ENCODE data around the gene CHST11.

The CHST11 gene

DNA sequence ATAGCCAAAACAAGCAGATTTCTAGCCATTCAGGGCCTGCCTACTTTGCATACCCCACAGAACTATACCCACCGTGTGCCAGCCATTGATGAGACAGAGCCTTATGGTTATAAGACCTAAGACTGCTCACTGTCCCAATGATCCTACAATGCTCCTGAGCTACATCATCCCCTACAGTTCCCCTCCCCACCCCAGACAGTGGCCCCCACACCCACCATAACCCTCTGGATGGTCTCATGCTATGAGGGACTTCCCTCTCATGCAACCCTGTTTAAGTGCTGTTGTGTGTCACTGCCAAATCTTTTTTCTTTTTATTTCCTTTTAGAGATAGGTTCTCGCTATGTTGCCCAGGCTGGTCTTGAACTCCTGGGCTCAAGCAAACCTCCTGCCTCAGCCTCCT is 75.9 kb downstream of the CHST11 start:
- no peaks in the 10 kb centered on the region for H3K4me1 ChIP-seq (ENCODE audit: insufficient read depth, insufficient read length)
- no peaks in the 10 kb centered on the region for H3K9me3 ChIP-seq (ENCODE audit: insufficient read depth, low read length)
- no peak for DNase-seq (ENCODE audit: low read depth, low spot score)
- H3K36me3 ChIP-seq (ENCODE audit: insufficient read depth, insufficient read length, low read length): no peaks in the 10 kb centered on the region
- H3K4me3 ChIP-seq (ENCODE audit: insufficient read length, low read depth): no peak overlapping the region
- TF ChIP-seq ZNF274 (IDR thresholded peaks at IDR 0.05; ENCODE audit: low read depth, low read length) (no peak), SUZ12 (IDR thresholded peaks at IDR 0.05; ENCODE audit: extremely low read depth, insufficient read depth, insufficient read length) (no peak), YY1 (IDR thresholded peaks at IDR 0.05; ENCODE audit: insufficient read depth, insufficient read length) (no peak)
- H3K9ac ChIP-seq (ENCODE audit: insufficient read length, low read depth): no peak overlapping the region
- no peaks in the 10 kb centered on the region for H3K27me3 ChIP-seq (ENCODE audit: insufficient read depth, insufficient read length)

DNA sequence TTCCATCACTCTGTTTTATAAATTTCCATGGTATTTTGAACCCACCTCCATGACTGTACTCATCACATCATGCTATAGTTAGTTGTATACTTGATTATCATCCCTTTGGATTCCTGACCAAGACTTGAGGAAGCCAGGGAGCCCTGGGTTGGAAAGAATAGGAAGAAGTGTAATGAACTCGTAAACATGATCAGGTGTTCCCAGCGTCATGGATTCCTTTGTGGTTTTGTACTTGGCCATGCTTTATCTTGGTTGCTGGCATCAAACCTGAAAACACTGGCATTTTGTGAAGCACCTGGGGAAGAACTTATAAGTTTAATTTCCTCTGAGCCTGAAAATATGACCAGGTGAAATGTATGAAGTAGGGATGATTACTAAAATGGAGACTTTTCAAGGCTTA is 76.4 kb downstream of the CHST11 start:
- Histone ChIP-seq H3K36me3 (ENCODE audit: insufficient read depth, insufficient read length, low read length) (no peaks in the 10 kb centered on the region), H3K9ac (ENCODE audit: insufficient read length, low read depth) (no peak overlapping the region), H3K4me1 (ENCODE audit: insufficient read depth, insufficient read length) (no peaks in the 10 kb centered on the region), H3K4me3 (ENCODE audit: insufficient read length, low read depth) (no peak overlapping the region), H3K27me3 (ENCODE audit: insufficient read depth, insufficient read length) (no peaks in the 10 kb centered on the region), H3K9me3 (ENCODE audit: insufficient read depth, low read length) (no peaks in the 10 kb centered on the region)
- no peak for DNase-seq (ENCODE audit: low read depth, low spot score)
- TF ChIP-seq SUZ12 (IDR thresholded peaks at IDR 0.05; ENCODE audit: extremely low read depth, insufficient read depth, insufficient read length) (no peak), ZNF274 (IDR thresholded peaks at IDR 0.05; ENCODE audit: low read depth, low read length) (no peak), YY1 (IDR thresholded peaks at IDR 0.05; ENCODE audit: insufficient read depth, insufficient read length) (no peak)

DNA sequence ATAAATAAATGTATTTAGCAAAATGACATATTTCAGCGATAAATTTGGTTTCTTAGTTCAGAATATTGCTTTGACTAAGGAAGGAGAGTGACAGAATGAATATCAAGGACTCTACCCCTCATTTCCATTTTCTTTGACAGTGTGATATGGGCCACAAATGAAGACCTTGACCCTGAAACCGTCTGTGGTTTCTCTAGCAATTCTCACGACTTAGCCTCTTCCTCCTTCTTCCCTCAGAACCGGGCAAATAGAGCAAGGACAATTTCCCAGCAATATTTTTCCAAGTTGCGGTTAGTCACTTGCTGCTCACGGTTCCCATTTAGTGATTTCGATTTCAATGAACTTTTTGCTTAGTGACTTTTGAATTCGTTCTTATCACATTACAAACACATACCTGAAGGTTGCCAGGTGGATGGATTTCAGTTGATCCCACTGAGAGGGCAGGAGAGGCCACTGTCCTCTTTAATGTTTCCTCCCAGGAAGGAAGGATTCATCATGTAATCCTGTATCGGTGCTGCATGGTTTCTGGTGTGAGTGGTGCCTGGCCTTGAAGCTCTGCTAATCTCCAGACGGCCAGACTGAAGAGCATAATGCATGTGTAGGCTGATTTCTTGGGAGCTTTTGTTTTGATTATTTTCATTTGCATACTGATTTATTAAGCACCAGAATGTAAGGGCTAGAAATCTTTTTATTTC is 77.6 kb downstream of the CHST11 start:
- Histone ChIP-seq H3K4me1 (ENCODE audit: insufficient read depth, insufficient read length) (no peaks in the 10 kb centered on the region), H3K27me3 (ENCODE audit: insufficient read depth, insufficient read length) (no peaks in the 10 kb centered on the region), H3K36me3 (ENCODE audit: insufficient read depth, insufficient read length, low read length) (no peaks in the 10 kb centered on the region), H3K9ac (ENCODE audit: insufficient read length, low read depth) (no peak overlapping the region), H3K4me3 (ENCODE audit: insufficient read length, low read depth) (no peak overlapping the region), H3K9me3 (ENCODE audit: insufficient read depth, low read length) (no peaks in the 10 kb centered on the region)
- DNase-seq (ENCODE audit: low read depth, low spot score): no peak
- TF ChIP-seq YY1 (IDR thresholded peaks at IDR 0.05; ENCODE audit: insufficient read depth, insufficient read length) (no peak), SUZ12 (IDR thresholded peaks at IDR 0.05; ENCODE audit: extremely low read depth, insufficient read depth, insufficient read length) (no peak), ZNF274 (IDR thresholded peaks at IDR 0.05; ENCODE audit: low read depth, low read length) (no peak)

DNA sequence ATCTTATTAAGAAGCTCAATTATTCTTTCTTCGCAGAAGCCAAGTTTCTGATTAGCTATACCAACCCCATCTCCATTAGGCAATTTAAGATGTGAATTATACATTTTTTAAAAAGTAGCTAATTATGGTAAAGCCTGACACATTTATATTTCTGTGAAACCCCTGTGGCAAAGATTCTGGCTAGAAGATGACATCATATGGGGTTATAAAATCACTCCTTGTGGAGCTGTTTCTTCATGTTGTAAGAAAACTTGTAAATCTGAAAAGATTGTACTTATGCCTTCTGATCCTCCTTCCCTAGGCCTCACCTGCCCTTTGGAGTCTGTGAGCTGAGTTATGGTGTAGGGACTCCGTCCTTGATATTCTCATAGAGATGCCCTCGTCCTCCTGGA is 78.1 kb downstream of the CHST11 start:
- Histone ChIP-seq H3K9ac (ENCODE audit: insufficient read length, low read depth) (no peak overlapping the region), H3K36me3 (ENCODE audit: insufficient read depth, insufficient read length, low read length) (no peaks in the 10 kb centered on the region), H3K9me3 (ENCODE audit: insufficient read depth, low read length) (no peaks in the 10 kb centered on the region), H3K4me1 (ENCODE audit: insufficient read depth, insufficient read length) (no peaks in the 10 kb centered on the region), H3K4me3 (ENCODE audit: insufficient read length, low read depth) (no peak overlapping the region), H3K27me3 (ENCODE audit: insufficient read depth, insufficient read length) (no peaks in the 10 kb centered on the region)
- DNase-seq (ENCODE audit: low read depth, low spot score): no peak
- TF ChIP-seq SUZ12 (IDR thresholded peaks at IDR 0.05; ENCODE audit: extremely low read depth, insufficient read depth, insufficient read length) (no peak), ZNF274 (IDR thresholded peaks at IDR 0.05; ENCODE audit: low read depth, low read length) (no peak), YY1 (IDR thresholded peaks at IDR 0.05; ENCODE audit: insufficient read depth, insufficient read length) (no peak)

DNA sequence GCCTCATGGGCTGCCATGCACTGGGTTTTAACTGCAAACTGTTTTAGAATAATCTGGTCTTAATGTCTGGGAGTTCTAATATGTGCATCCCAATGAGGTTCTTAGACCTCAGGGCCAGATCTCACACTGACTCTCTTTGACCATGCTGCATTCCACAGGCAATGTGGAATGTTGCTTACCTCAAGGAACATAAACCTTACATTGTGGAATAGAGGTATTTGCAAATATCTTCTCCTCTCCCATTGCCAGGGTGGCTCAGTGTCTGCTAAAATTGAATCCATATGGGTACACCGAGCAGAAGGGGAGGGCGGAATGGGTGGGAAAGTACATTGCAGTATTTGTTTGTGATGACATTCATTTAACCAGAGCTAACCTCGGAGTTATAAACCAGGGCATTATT is 78.6 kb downstream of the CHST11 start:
- Histone ChIP-seq H3K9ac (ENCODE audit: insufficient read length, low read depth) (no peak overlapping the region), H3K4me3 (ENCODE audit: insufficient read length, low read depth) (no peak overlapping the region), H3K36me3 (ENCODE audit: insufficient read depth, insufficient read length, low read length) (no peaks in the 10 kb centered on the region), H3K4me1 (ENCODE audit: insufficient read depth, insufficient read length) (no peaks in the 10 kb centered on the region), H3K9me3 (ENCODE audit: insufficient read depth, low read length) (no peaks in the 10 kb centered on the region), H3K27me3 (ENCODE audit: insufficient read depth, insufficient read length) (no peaks in the 10 kb centered on the region)
- TF ChIP-seq ZNF274 (IDR thresholded peaks at IDR 0.05; ENCODE audit: low read depth, low read length) (no peak), YY1 (IDR thresholded peaks at IDR 0.05; ENCODE audit: insufficient read depth, insufficient read length) (no peak), SUZ12 (IDR thresholded peaks at IDR 0.05; ENCODE audit: extremely low read depth, insufficient read depth, insufficient read length) (no peak)
- no peak for DNase-seq (ENCODE audit: low read depth, low spot score)

DNA sequence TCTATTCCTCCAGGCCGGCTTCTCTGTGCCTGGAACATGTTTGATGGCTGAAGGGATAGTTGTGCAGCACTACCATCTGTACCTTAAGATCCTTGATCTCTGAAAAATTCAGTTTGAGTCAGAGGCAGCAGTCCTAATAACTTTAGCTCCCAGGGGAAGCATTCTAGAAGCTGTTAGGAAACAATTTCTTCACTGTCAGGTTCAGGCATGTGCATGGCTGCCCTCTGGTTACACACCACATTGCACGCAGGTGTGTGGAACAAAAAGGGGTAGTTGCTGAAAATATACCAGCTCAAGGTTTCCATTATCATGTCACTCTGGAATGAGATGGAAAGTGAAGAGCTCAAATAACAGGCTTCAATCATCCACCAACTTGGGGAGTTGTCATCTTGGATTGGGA is 80.1 kb downstream of the CHST11 start:
- Histone ChIP-seq H3K4me3 (ENCODE audit: insufficient read length, low read depth) (no peak overlapping the region), H3K9me3 (ENCODE audit: insufficient read depth, low read length) (no peaks in the 10 kb centered on the region), H3K36me3 (ENCODE audit: insufficient read depth, insufficient read length, low read length) (no peaks in the 10 kb centered on the region), H3K4me1 (ENCODE audit: insufficient read depth, insufficient read length) (peaks cover 4% of the 10 kb centered on the region), H3K9ac (ENCODE audit: insufficient read length, low read depth) (no peak overlapping the region), H3K27me3 (ENCODE audit: insufficient read depth, insufficient read length) (no peaks in the 10 kb centered on the region)
- DNase-seq (ENCODE audit: low read depth, low spot score): no peak
- no peak for TF ChIP-seq ZNF274 (IDR thresholded peaks at IDR 0.05; ENCODE audit: low read depth, low read length)
- no peak for TF ChIP-seq SUZ12 (IDR thresholded peaks at IDR 0.05; ENCODE audit: extremely low read depth, insufficient read depth, insufficient read length)
- no peak for TF ChIP-seq YY1 (IDR thresholded peaks at IDR 0.05; ENCODE audit: insufficient read depth, insufficient read length)

DNA sequence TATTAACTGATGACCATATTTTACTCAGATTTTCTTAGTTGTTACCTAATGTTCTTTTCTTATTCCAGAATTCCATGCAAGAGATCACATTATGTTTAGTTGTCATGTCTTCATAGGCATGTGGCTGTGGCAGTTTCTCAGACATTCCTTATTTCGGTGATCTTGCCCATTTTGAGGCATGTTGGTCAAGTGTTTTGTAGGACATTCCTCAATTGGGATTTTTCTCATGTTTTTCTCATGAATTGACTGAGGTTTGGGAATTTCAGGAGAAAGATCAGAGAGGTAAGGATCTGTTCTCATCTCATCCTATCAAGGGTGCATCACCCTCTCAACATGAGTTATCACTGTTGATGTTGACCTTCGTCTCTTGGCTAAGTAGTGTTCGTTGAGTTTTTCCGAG is 81.3 kb downstream of the CHST11 start:
- Histone ChIP-seq H3K9ac (ENCODE audit: insufficient read length, low read depth) (no peak overlapping the region), H3K4me1 (ENCODE audit: insufficient read depth, insufficient read length) (peaks cover 4% of the 10 kb centered on the region)
- no peak for TF ChIP-seq SUZ12 (IDR thresholded peaks at IDR 0.05; ENCODE audit: extremely low read depth, insufficient read depth, insufficient read length)

More for the DNA sequence above, 81.3 kb downstream of the CHST11 start:
- Histone ChIP-seq H3K9me3 (ENCODE audit: insufficient read depth, low read length) (peaks cover 3% of the 10 kb centered on the region; the same call in 1 of the 2 replicates), H3K36me3 (ENCODE audit: insufficient read depth, insufficient read length, low read length) (no peaks in the 10 kb centered on the region), H3K4me3 (ENCODE audit: insufficient read length, low read depth) (no peak overlapping the region), H3K27me3 (ENCODE audit: insufficient read depth, insufficient read length) (no peaks in the 10 kb centered on the region)
- no peak for DNase-seq (ENCODE audit: low read depth, low spot score)

All from NT2/D1 (cell line).